Measurements from ENCODE around the gene TMEM151A.

The TMEM151A gene

GRCh38 chr11:66267379-66268243 is 24.1 kb upstream of the TMEM151A start:
- H3K4me3 ChIP-seq (ENCODE audit: low read depth, low read length) = peak overlapping the region; percentile 58
- no peak for TF ChIP-seq CTCF (IDR thresholded peaks at IDR 0.05; ENCODE audit: borderline replicate concordance, insufficient read depth, low read depth, low read length)

GRCh38 chr11:66268244-66268951 is 23.3 kb upstream of the TMEM151A start, which contains the start of gene RAB1B:
Gene RAB1B (plus strand): TSS chr11:66268639. CDS start chr11:66268680, 41 bp downstream.
- no peak for TF ChIP-seq CTCF (IDR thresholded peaks at IDR 0.05; ENCODE audit: borderline replicate concordance, insufficient read depth, low read depth, low read length)
- H3K4me3 ChIP-seq (ENCODE audit: low read depth, low read length) = peak within 1 kb of the TSS; percentile 97

- TF ChIP-seq CTCF (IDR thresholded peaks at IDR 0.05; ENCODE audit: borderline replicate concordance, insufficient read depth, low read depth, low read length) = no peak
Measured at GRCh38 chr11:66268952-66269905, 22.5 kb upstream of the TMEM151A start.

GRCh38 chr11:66271816-66272215 is 19.9 kb upstream of the TMEM151A start:
- no peak for TF ChIP-seq CTCF (IDR thresholded peaks at IDR 0.05; ENCODE audit: borderline replicate concordance, insufficient read depth, low read depth, low read length)
- H3K4me3 ChIP-seq (ENCODE audit: low read depth, low read length) = no peak overlapping the region

More at GRCh38 chr11:66268952-66269905, 22.5 kb upstream of the TMEM151A start:
- peak overlapping the region; percentile 97 for H3K4me3 ChIP-seq (ENCODE audit: low read depth, low read length)

- TF ChIP-seq CTCF (IDR thresholded peaks at IDR 0.05; ENCODE audit: borderline replicate concordance, insufficient read depth, low read depth, low read length) = no peak
- no peak overlapping the region for H3K4me3 ChIP-seq (ENCODE audit: low read depth, low read length)
Measured at GRCh38 chr11:66272596-66272995, 19.1 kb upstream of the TMEM151A start.

GRCh38 chr11:66274219-66274618 is 17.5 kb upstream of the TMEM151A start:
- no peak for TF ChIP-seq CTCF (IDR thresholded peaks at IDR 0.05; ENCODE audit: borderline replicate concordance, insufficient read depth, low read depth, low read length)
- H3K4me3 ChIP-seq (ENCODE audit: low read depth, low read length) = no peak overlapping the region

All from GM12875 (cell line).